Gastroesophageal sphincter (tissue), 3 donors: ENCODE results near the gene JMJD8.

Experiments
- EP300 ChIP-seq: sonication (generic); formaldehyde crosslinking; IDR thresholded peaks from one replicate; pipeline ENCODE4 v1.6.1; 2017; ENCODE audit warnings: antibody characterized with exemption, mild to moderate bottlenecking
- POLR2A ChIP-seq, 2 donors: fragments of 450-650 bp; IDR thresholded peaks; one replicate each; pipeline ENCODE4 v1.6.1; 2017; ENCODE audit warnings: antibody characterized with exemption in 2 of 2, mild to moderate bottlenecking in 2 of 2, moderate library complexity in 1 of 2
- POLR2AphosphoS5 ChIP-seq: sonication (generic); formaldehyde crosslinking; IDR thresholded peaks from one replicate; pipeline ENCODE4 v1.6.1; 2017; ENCODE audit warnings: antibody characterized with exemption
- TF ChIP-seq, protein P1 (sequence below), 4 experiments: fragments of 200-600 bp in 2 of 4; fragments of 450-650 bp in 2 of 4; sonication (generic) in 1 of 4; IDR thresholded peaks; one replicate each; pipeline ENCODE4 v1.5.1; 2017 to 2019; ENCODE audit warnings: antibody characterized with exemption in 4 of 4, mild to moderate bottlenecking in 2 of 4, moderate library complexity in 2 of 4

DNA sequence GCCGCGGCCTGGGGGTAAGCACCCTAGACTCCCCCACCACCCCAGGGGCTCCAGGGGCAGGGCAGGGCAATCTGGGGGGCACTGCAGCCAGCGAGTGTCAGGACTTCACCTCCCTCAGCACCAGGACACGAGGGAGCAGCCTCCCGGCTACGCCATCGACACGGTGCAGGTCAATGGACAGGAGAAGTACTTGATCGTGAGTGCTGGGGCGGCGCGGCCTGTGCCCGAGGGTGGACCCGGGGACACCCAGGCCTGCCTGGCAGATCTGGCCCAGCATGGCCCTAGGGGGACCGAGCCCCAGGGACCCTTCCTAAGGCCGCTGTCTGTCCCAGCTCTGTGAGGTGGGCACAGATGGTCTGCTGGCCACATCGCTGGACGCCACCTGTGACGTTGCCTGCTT is 11.8 kb downstream of the JMJD8 start:
- no peak for TF ChIP-seq EP300
- TF ChIP-seq POLR2A (IDR thresholded peaks at IDR 0.05), result no peak
- TF ChIP-seq, protein P1, sequence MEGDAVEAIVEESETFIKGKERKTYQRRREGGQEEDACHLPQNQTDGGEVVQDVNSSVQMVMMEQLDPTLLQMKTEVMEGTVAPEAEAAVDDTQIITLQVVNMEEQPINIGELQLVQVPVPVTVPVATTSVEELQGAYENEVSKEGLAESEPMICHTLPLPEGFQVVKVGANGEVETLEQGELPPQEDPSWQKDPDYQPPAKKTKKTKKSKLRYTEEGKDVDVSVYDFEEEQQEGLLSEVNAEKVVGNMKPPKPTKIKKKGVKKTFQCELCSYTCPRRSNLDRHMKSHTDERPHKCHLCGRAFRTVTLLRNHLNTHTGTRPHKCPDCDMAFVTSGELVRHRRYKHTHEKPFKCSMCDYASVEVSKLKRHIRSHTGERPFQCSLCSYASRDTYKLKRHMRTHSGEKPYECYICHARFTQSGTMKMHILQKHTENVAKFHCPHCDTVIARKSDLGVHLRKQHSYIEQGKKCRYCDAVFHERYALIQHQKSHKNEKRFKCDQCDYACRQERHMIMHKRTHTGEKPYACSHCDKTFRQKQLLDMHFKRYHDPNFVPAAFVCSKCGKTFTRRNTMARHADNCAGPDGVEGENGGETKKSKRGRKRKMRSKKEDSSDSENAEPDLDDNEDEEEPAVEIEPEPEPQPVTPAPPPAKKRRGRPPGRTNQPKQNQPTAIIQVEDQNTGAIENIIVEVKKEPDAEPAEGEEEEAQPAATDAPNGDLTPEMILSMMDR (IDR thresholded peaks at IDR 0.05), result no peak
- no peak for TF ChIP-seq POLR2AphosphoS5
